HepG2 (cell line): ENCODE results near the gene TAS1R3. TPM values are rescaled to one million over a fixed set of nuclear protein-coding genes. Genes with fewer than 3 reads are reported as not detected.

ENCODE experiments used
- AKAP8 ChIP-seq: sonication (generic); formaldehyde crosslinking; IDR thresholded peaks from 2 replicates; pipeline ENCODE4 v1.5.1; 2020; ENCODE audit warnings: mild to moderate bottlenecking, missing genetic modification reagents
- MATR3 ChIP-seq: sonication (generic); formaldehyde crosslinking; IDR thresholded peaks from 2 replicates; pipeline ENCODE4 v1.4.0; 2020; ENCODE audit warnings: missing genetic modification reagents
- NR2F6 ChIP-seq, 2 experiments: IDR thresholded peaks; 2 replicates each; pipeline ENCODE4 v1.6.1; 2016; ENCODE audit warnings: antibody characterized with exemption in 1 of 2, mild to moderate bottlenecking in 1 of 2
- PHF5A ChIP-seq: IDR thresholded peaks from one replicate; pipeline ENCODE4 v1.6.1; 2018; ENCODE audit warnings: low read depth, missing genetic modification reagents; ENCODE audit not compliant: unreplicated experiment
- SATB2 ChIP-seq: sonication (generic); formaldehyde crosslinking; IDR thresholded peaks from 2 replicates; pipeline ENCODE4 v1.5.0; 2020; ENCODE audit warnings: missing genetic modification reagents
- SOX13 ChIP-seq, 3 experiments: fragments of 450-650 bp in 1 of 3; sonication (generic) in 1 of 3; formaldehyde crosslinking in 1 of 3; IDR thresholded peaks in 2 of 3; conservative IDR thresholded peaks in 1 of 3; 2 replicates each; pipeline versions ENCODE4 v1.5.0 to v1.6.1; 2016 to 2020; ENCODE audit warnings: antibody characterized with exemption in 1 of 3, mild to moderate bottlenecking in 1 of 3, missing compliant biosample characterization in 1 of 3, missing genetic modification reagents in 1 of 3, moderate library complexity in 1 of 3
- ZFP41 ChIP-seq: sonication (generic); formaldehyde crosslinking; IDR thresholded peaks from 2 replicates; pipeline ENCODE4 v1.4.0; 2020; ENCODE audit warnings: mild to moderate bottlenecking, missing genetic modification reagents, borderline replicate concordance
- ZKSCAN8 ChIP-seq: IDR thresholded peaks from 2 replicates; pipeline ENCODE4 v1.6.1; 2016; ENCODE audit warnings: borderline replicate concordance, missing genetic modification reagents, missing compliant biosample characterization
- ZNF543 ChIP-seq: sonication (generic); formaldehyde crosslinking; IDR thresholded peaks from 2 replicates; pipeline ENCODE4 v1.4.0; 2020; ENCODE audit warnings: mild to moderate bottlenecking, missing genetic modification reagents
- ZNF569 ChIP-seq: sonication (generic); formaldehyde crosslinking; IDR thresholded peaks from 2 replicates; pipeline ENCODE4 v1.5.0; 2020; ENCODE audit warnings: mild to moderate bottlenecking, missing genetic modification reagents, moderate library complexity, borderline replicate concordance
- polyA plus RNA-seq, 8 experiments: library from polyadenylated mRNA; depleted of rRNA in 3 of 8; stranded (reverse) in 7 of 8; unstranded in 1 of 8; fragments of >200 nt; fragmentation: Illumina TruSeq in 4 of 8; extraction: Trizol in 4 of 8; gene quantifications; 2 replicates each; pipeline versions ENCODE4 v1.2.1 to v1.2.3, GENCODE V29; 2011 to 2016; ENCODE audit warnings: low read depth in 4 of 8, missing spikeins in 1 of 8, mixed read lengths in 1 of 8; ENCODE audit not compliant: insufficient read depth in 1 of 8
- total RNA-seq, 5 experiments: library from RNA; depleted of rRNA; stranded (reverse); fragments of >200 nt; fragmentation: Illumina TruSeq; extraction: Trizol; gene quantifications; 2 replicates each; pipeline ENCODE4 v1.2.3, GENCODE V29; 2016; ENCODE audit warnings: low read depth in 1 of 5
- TF ChIP-seq, protein P1 (sequence below): conservative IDR thresholded peaks from 2 replicates; pipeline ENCODE4 v1.6.1; 2018; ENCODE audit warnings: missing genetic modification reagents
- TF ChIP-seq, protein P2 (sequence below): fragments of 450-650 bp; IDR thresholded peaks from 2 replicates; pipeline ENCODE4 v1.6.1; 2016
- TF ChIP-seq, protein P3 (sequence below): sonication (generic); formaldehyde crosslinking; IDR thresholded peaks from 2 replicates; pipeline ENCODE4 v1.9.0; 2021; ENCODE audit warnings: missing genetic modification reagents, borderline replicate concordance
- TF ChIP-seq, protein P4 (sequence below): sonication (generic); formaldehyde crosslinking; IDR thresholded peaks from 2 replicates; pipeline ENCODE4 v1.5.0; 2020; ENCODE audit warnings: mild to moderate bottlenecking, missing genetic modification reagents
- TF ChIP-seq, protein P5 (sequence below), 2 experiments: sonication (generic) in 1 of 2; formaldehyde crosslinking in 1 of 2; IDR thresholded peaks; 2 replicates each; pipeline versions ENCODE4 v1.4.0 to v1.6.1; 2016 to 2020; ENCODE audit warnings: borderline replicate concordance in 1 of 2, low read depth in 1 of 2, mild to moderate bottlenecking in 1 of 2, missing genetic modification reagents in 1 of 2

TAS1R3 gene
- total and polyA plus RNA-seq, 2 of the 13 experiments (the other 11 are each of a cell fraction or from before 2014, with no cell fraction given): 0.13 to 0.15 TPM

DNA sequence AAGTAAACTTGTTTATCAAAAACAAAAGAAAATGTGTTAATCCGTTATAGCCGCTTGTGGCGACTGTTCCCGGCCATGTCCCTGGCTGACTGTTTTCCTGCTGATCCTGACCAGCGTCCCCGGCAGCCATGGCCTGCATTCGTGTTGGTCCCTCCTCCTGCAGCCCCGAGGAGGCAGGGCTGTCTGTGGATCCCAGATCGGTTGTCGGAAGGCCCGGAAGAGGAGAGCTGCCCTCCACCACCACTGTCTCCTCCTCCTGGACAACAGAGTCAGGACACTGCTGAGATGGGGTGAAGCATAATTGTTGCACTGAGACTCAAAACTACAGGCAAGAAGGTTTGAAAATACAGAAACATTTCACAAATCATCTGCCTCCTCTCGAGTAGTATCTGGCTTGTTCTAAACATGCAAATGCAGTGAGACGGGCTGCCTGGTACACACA is 30.9 kb downstream of the TAS1R3 start (continued):
- TF ChIP-seq ZNF569 (CRISPR knock-in tag) (no peak), MATR3 (CRISPR knock-in tag) (no peak), PHF5A (CRISPR knock-in tag) (no peak), ZFP41 (CRISPR knock-in tag) (no peak), ZKSCAN8 (CRISPR knock-in tag) (peak; percentile 86), SATB2 (CRISPR knock-in tag) (no peak), NR2F6 (IDR thresholded peaks at IDR 0.05) (peak; percentile 29; the same call in 1 of the 2 replicates), NR2F6 (CRISPR knock-in tag; IDR thresholded peaks at IDR 0.05) (peak; percentile 58; the same call in 1 of the 2 replicates), SOX13 (IDR thresholded peaks at IDR 0.05) (no peak), SOX13 (CRISPR knock-in tag; conservative IDR thresholded peaks at IDR 0.05 in 1 of 2, IDR thresholded peaks at IDR 0.05 in 1 of 2) (peak in 1 of 2 experiments; percentile 26; a peak in 1 of 4 replicates), ZNF543 (0 out of 2 replicates have a peak, but pooled peaks have one; percentile 47), AKAP8 (CRISPR knock-in tag) (peak; percentile 63; the same call in 1 of the 2 replicates)
- TF ChIP-seq, protein P1, sequence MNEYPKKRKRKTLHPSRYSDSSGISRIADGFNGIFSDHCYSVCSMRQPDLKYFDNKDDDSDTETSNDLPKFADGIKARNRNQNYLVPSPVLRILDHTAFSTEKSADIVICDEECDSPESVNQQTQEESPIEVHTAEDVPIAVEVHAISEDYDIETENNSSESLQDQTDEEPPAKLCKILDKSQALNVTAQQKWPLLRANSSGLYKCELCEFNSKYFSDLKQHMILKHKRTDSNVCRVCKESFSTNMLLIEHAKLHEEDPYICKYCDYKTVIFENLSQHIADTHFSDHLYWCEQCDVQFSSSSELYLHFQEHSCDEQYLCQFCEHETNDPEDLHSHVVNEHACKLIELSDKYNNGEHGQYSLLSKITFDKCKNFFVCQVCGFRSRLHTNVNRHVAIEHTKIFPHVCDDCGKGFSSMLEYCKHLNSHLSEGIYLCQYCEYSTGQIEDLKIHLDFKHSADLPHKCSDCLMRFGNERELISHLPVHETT (CRISPR knock-in tag): no peak
- TF ChIP-seq, protein P2, sequence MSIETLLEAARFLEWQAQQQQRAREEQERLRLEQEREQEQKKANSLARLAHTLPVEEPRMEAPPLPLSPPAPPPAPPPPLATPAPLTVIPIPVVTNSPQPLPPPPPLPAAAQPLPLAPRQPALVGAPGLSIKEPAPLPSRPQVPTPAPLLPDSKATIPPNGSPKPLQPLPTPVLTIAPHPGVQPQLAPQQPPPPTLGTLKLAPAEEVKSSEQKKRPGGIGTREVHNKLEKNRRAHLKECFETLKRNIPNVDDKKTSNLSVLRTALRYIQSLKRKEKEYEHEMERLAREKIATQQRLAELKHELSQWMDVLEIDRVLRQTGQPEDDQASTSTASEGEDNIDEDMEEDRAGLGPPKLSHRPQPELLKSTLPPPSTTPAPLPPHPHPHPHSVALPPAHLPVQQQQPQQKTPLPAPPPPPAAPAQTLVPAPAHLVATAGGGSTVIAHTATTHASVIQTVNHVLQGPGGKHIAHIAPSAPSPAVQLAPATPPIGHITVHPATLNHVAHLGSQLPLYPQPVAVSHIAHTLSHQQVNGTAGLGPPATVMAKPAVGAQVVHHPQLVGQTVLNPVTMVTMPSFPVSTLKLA: no peak
- TF ChIP-seq, protein P3, sequence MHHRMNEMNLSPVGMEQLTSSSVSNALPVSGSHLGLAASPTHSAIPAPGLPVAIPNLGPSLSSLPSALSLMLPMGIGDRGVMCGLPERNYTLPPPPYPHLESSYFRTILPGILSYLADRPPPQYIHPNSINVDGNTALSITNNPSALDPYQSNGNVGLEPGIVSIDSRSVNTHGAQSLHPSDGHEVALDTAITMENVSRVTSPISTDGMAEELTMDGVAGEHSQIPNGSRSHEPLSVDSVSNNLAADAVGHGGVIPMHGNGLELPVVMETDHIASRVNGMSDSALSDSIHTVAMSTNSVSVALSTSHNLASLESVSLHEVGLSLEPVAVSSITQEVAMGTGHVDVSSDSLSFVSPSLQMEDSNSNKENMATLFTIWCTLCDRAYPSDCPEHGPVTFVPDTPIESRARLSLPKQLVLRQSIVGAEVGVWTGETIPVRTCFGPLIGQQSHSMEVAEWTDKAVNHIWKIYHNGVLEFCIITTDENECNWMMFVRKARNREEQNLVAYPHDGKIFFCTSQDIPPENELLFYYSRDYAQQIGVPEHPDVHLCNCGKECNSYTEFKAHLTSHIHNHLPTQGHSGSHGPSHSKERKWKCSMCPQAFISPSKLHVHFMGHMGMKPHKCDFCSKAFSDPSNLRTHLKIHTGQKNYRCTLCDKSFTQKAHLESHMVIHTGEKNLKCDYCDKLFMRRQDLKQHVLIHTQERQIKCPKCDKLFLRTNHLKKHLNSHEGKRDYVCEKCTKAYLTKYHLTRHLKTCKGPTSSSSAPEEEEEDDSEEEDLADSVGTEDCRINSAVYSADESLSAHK: no peak
- TF ChIP-seq, protein P4, sequence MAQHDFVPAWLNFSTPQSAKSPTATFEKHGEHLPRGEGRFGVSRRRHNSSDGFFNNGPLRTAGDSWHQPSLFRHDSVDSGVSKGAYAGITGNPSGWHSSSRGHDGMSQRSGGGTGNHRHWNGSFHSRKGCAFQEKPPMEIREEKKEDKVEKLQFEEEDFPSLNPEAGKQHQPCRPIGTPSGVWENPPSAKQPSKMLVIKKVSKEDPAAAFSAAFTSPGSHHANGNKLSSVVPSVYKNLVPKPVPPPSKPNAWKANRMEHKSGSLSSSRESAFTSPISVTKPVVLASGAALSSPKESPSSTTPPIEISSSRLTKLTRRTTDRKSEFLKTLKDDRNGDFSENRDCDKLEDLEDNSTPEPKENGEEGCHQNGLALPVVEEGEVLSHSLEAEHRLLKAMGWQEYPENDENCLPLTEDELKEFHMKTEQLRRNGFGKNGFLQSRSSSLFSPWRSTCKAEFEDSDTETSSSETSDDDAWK (CRISPR knock-in tag): no peak
- TF ChIP-seq, protein P5, sequence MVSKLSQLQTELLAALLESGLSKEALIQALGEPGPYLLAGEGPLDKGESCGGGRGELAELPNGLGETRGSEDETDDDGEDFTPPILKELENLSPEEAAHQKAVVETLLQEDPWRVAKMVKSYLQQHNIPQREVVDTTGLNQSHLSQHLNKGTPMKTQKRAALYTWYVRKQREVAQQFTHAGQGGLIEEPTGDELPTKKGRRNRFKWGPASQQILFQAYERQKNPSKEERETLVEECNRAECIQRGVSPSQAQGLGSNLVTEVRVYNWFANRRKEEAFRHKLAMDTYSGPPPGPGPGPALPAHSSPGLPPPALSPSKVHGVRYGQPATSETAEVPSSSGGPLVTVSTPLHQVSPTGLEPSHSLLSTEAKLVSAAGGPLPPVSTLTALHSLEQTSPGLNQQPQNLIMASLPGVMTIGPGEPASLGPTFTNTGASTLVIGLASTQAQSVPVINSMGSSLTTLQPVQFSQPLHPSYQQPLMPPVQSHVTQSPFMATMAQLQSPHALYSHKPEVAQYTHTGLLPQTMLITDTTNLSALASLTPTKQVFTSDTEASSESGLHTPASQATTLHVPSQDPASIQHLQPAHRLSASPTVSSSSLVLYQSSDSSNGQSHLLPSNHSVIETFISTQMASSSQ (IDR thresholded peaks at IDR 0.05; ENCODE audit: low read depth): no peak
- TF ChIP-seq, protein P5 (CRISPR knock-in tag; IDR thresholded peaks at IDR 0.05; ENCODE audit: borderline replicate concordance): no peak
